GM03348 (cell line): ENCODE measurements around the gene MNX1.

Experiments
- DNase-seq: peaks from one replicate; pipeline ENCODE4 v3.0.0; 2012; ENCODE audit warnings: low spot score

The MNX1 gene

DNA sequence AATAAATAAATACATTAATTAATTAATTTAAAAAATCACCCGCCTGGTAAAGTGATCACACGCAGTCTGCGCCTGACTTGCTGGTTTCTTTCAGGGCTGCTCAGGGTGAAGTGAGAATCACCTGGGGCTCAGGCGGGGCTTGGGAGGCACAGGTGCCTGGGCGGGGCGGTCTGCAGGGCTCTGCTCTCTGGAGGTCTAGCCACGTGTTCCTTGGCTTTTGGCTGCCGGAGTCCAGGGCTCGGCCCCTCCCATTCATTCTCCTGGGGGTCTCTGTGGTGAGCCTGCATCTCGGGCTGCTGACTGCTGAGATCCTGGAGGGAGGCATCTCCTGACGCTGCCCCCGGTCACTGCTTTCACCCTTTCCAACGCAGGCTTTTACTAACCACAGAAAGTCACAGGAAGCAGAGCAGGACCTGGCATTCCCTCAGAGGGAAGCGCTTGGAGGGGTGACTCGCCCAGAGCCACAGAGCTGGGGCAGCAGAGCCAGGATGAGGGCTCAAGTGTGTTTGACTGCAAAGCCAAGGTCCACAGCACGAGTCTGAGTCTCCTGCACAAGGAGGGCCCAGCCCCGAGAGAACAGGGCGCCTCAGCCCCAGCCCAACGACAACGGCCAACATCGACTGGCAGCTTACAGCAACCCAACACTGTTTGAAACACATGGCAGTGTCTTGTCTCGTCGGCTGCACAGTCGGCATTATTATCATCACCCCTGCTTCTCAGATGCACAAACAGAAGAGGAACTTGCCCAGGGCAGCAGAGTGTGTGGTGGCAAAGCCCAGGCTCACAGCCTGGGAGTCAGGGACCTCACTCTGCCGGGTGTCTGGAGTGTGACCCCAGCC, 22.4 kb upstream of the MNX1 start:
- DNase-seq, result no peak

DNA sequence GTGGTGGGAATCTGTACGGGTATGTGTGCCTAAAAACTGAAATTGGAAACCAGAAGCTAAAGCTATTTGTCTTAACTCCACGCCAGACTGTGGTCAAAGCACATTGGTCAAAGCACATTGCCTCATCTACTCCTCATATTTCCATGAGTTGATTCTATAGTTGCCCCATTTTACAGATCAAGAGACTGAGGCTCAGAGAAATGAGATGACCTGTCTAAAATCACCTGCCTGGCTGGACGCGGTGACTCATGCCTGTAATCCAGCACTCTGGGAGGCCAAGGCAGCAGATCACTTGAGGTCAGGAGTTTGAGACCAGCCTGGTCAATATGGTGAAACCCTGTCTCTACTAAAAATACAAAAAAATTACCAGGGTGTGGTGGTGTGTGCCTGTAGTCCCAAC, 21.7 kb upstream of the MNX1 start:
- no peak for DNase-seq

DNA sequence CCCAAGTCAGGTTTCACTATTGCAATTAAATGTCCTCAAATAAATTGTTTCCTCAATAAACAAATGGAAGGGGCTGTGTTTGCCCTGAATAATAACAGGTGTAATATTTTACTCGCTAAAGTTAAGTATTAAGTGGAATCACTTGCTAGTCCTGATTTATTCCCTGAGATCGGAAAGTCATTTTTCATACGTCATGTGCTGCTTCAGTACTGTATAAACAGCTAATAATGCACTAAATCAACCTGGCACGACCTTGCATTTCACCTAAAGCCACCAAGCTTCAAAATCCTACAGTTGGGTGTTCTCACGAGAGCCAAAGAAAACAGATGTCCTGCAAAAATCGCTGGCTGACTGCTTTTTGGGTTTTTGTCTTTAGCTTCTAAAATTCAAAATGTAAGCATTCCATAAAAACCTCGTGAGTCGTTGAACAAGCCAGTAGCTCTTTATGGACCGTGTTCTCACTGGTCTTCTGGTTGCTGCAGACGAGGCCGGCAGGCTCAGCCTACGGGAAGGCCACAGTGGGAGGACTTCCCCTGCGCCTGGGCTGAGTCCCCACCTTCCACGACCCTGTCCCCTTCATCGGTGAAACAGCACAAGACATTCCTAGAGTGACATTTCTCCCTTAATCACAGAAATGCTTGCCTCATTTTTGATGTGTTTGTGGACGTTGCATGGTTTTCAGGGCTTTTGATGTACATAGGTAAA, 17.9 kb upstream of the MNX1 start:
- DNase-seq, result no peak

DNA sequence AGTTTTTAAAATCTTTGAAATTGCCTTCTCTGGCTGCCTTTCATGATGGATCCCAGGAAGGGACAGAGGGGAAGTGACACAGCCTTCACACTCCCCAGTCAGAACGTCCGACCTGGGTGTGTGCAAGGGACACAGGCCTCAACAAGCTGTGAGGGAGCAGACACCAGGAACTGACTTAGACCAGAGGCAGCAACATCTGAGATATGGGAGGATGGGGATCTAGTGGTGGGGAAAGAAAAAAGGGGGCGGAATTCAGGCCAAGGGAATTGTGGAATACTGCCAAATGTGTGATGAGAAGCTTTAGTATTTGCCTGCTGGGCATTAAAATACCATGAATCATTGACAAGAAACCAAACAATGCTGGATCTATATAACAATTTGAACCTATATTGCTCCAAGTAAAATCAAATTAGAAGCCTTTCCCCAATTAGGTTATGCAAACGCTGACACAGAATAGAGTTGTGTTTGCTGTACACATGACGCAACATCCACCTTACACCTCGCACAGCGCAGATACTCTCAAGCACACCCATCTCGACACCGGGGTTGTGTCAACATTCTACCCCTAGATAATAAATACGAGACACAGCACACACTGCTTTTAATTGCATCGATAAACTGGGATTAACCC, 17.2 kb upstream of the MNX1 start:
- no peak for DNase-seq

DNA sequence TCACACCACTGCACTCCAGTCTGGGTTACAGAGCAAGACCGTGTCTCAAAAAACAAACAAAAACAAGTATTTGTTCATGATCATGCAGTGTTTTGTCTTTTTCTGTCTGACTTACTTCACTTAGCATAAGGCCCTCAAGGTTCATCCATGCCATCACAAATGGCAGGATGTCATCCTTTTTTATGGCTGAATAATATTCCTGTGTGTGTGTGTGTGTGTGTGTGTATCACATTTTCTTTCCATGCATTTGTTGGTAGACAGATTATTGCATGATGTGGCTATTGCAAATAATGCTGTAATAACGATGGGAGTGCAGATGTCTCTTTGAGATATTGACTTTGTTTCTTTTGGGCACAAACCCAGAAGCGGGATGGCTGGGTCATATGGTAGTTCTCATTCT, 14.3 kb upstream of the MNX1 start:
- DNase-seq, result no peak

DNA sequence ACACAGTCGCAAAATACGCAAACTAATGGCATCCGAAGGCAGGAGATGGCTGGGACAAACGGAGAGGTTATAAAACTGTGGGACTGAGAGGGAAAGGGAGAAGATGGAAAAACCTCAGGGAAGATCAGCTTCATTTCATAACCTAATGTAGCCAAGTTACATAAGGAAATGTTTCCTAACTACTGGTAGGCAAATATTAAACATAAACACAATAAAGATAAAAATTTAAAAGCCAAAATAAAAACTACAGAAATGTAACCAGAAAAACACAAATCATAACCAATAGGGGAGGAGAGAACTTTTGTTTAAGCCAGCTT, 13.1 kb upstream of the MNX1 start:
- no peak for DNase-seq

DNA sequence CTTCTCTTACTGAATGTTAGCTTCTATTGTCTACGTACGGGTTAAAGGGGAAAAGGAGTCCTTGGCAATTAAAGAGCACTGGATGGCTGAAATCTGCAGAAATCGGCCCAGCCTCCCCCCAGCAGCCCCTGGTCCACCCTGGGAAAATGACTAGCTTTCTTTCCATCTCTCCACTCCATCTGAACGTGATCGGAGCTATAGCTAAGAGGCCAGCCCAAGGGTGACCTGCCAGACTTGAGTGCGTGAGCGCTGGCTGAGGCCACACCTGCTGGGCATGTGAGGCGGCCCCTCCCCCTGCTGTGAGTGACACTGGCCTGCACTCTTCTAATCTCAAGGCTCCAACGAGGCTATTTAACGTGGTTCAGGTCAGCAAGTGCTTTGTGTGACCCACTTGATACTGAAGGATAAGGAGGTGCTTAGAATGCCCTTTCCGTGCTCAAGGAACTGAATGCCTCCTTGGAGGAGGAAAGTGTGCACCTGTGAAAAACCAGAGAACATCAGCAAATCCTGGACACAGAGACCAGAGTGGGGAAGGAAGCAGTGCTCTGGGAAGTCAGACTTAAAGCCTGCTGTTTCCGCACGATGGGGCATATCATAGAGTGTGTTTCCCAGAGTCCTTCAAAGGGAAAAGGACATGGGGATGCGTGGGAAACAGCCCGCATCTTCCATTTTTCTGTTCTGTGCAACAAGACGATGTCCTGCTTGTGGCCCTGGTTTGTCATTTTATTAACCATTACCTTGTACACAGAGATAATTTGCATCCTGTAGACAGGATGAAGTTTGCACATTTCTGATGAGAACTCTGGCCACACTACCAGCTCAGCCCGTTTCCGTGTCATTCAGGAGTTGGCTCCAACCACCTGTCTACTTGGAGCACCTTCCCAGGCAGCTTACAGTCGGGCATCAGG, 12.5 kb upstream of the MNX1 start:
- no peak for DNase-seq

DNA sequence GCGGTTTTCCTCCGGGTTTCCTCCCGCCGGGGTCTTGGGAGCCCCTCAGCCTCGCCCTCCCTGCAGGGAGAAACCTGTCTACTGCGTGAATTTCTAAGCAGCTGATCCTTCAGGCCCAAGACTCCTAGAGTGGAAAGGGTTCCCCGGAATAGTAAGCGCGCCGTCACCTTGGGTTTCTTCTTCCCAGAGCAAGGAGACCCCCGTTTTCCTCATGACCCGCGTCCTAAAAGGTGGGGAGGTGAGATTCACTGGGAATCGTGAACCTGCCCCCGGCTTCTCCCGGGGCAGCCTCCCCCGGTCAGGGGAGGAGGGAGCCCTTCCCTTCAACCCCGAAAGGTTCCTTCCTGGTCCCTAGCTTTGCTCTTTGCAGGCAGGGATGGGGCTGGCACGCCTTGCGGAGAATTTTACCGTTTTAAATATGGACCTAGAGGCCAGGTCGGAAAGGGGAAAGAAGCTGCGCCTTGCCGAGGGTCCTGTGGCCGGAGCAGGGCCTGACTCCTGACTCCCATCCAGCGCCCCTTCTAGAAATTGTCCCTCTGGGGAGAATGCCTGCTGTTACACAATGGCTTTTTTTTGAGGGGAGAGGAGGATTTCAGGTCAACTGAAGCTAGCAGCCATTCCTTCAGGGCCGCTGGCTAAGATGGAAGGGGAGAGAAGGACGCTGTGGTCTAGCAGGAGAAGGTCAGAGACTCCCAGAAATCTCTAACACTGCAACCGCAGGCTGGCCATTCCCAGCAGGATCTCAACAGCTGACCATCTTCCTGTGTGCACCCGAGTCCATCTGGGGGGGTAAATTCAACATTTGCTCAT, 11.6 kb upstream of the MNX1 start:
- DNase-seq, result no peak

DNA sequence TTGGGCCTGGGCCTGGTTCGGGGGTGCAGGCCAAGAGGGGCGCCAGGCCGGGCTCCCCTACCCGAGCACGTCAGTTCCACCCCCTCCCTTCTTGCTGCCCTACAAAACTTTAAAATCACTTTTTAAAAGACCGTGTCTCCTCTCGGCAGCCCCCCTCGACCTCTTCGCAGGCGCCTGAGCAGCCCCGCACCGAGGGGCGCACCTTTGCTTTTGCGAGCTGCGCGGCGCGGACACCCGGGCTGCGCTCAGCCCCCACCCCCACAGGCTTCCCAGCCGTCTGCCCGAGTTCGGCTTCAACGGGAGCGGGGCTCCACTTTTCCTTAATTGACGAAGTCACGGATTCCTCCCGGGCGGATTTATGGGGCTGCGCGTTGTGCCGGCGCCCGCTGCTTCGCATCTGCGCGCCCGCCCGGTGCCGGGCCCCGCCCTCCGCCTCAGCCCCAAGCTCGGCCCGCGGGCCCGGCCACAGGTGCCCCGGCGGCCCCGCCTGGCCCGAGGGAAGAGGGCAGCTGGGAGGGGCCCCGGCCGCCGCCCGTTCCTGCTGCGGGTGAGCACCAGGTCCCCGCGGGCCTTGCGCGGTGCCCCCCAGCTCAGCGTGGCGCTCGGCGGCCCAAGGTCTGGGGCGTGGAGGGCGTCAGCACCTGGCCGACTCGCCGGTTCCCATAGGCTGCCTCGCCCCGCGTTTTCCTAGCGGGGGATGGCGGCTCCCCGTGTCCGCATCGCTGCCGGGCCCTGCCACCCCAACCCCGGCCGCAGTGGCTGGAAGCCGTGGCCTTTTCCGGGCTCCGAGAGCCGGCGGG, 10.8 kb upstream of the MNX1 start:
- DNase-seq, result no peak

DNA sequence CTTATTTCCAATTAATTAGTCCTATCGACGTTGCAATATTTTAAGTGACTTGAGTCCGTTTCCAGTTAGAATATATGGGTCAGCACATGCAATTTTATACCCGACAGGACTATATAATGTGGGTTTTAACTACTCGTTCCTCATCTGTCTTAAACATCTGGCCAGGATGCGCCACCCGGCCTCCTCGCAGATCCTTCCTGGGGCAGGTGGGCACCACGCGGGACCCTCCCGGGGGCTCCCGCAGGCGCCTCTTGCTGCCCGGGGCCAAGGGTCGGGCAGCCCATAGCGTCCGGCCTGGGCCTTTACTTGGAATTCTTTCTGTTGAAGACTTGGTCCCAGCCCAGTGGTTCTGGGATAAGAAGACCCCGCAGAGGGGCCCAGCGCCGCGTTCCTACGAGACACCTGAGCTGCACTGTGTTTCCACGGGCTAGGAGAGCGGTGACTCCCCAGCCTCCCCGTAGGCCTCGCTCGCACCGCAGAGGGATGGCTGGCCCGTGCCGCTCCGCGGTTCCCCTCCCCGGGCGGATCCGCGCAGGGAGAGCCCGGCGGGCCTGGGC, 10.1 kb upstream of the MNX1 start:
- no peak for DNase-seq

DNA sequence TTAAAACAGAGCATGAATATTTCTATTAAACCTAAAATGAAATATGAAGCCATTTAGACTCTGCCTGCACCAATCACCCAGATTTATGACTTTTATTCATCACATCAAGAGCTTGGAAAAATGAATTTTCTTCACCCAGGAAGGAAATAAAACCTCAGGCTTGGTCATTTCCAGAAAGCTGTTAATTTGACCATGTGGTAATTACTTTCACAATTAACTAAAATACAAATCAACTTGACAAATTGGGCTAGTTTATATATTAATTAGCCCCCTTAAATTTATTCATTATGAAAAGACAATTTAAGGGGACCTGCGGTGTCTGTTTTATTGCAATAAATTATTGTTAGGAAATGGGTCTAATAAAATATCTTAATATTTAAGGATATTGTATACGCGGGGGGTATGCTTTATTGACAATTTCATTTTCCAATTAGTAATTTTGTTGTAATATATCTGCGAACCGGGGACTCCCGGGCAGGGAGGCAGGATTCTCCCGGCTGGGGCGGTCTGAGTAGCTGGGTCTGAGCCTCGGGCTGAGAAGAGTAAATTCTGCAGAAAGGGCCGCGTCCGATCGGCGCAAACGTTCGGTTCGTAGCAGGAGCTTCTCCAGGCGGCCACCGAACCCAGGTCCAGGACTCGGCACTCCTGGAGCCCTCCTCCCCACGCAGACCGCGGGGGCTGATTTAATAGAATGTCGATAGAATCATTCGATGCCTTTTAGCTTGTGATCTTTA, 9.4 kb upstream of the MNX1 start:
- no peak for DNase-seq

DNA sequence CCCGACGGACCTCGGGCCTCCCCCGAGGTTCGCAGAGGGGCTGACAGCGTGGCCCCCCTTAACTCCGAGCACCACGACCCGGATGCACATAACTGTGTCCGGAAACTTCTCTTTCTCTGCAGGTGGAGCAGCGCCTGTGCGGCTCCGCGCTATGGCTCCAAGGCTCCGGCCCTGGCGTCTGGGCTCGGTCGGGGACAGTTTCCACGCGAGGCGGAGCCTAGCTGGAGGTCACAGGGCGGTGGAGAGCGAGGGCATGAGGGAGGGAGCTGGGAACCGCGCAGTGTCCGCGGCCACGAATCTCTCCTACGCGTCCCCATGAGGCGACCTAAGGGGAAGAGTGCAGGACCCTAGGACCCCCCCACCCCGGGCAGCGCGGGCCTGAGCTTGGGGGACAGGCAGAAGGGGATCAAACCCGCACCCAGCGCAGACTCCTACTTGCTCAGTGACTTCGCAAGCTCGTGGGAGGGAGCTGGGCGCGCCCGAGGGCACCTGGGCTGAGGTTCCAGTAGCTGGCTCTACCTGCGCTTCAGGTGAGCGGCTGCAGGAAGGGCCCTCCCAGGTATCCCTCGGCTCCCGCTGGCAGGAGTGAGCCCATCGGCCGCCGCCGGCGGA, 8.6 kb upstream of the MNX1 start:
- no peak for DNase-seq

DNA sequence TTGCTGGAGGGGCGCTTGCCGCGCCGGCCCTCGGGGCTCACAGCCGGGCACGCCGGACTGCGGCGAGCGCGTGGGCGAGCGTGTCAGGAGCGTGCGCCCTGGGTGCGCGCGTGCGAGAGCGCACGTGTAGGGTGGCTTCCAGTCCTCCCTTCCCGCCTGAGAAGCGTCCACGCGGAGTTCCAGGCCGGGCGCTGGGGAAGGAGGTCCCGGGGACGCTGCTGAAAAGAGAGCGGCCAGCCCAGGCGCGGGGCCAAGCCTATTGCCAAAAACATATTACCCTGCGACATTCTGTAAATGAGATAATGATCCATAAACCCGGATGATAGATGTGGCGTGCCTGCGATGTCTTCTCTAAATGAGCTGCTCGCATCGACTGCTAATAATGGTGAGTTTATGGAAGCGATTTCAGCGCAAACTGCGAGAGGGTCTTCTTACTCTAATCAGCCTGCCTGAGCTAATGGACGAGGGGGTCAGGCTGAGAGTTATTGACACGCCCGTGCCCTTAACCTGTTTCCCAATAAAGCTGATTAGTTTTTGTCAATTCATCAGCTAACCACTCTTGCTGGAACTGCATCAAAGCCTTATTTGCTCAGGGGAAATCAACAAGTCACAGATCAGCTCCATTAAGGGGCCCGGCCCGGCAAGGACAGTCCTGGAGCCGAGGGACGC, 8.0 kb upstream of the MNX1 start:
- no peak for DNase-seq

DNA sequence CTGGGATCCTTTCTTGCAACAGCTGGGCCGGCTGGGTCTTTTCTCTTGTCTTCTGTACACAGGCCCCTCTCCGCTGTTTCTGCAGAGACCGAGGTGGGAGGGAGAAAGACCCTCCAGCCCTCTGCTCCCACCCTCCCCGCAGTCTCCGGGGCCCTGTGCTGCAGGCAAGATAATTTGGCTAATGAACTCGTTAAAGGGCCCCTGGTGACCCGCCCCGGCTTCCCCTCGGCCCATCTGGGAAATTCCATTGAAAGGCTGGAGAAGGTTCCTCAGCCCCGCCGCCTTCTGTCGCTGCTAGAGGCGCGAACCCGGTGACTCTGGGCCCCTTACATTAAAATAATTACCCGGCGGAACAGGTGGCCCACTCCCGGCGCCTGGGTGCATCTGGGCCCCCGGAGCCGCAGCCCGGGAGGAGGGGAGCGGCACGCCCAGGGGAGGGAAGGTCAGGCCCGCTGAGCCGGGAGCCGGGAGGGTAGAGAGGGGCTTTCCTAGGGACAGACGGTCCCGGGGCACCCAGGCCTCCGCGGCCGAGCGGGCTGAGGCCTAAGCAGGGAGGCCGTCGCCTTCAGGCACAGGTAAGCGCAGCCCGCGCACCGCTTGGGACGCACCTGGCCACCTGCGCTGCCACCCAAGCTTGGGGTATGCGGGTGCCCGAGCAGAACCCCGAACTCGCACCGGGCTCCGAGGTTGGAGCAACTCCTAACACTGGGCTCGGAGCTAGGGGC, 7.3 kb upstream of the MNX1 start:
- no peak for DNase-seq

DNA sequence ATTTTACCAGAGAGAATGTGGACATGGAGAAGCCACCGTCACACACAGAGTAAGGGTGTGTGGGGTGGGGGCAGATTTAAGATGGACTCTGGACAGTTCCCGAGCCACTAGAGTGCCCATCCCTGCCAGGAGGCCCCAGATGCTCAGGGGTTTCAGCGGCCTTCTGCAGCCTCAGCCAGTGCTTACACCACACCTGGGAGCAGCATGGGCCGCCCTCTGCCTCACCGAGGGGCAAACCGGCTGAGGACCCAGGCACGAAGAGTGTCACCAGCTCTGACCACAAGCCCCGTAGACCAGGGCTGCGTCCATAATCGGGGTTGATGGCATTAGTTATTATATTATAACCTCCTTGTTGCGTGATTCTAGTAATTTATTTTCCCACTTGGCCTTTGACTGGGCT, 6.7 kb upstream of the MNX1 start:
- no peak for DNase-seq

DNA sequence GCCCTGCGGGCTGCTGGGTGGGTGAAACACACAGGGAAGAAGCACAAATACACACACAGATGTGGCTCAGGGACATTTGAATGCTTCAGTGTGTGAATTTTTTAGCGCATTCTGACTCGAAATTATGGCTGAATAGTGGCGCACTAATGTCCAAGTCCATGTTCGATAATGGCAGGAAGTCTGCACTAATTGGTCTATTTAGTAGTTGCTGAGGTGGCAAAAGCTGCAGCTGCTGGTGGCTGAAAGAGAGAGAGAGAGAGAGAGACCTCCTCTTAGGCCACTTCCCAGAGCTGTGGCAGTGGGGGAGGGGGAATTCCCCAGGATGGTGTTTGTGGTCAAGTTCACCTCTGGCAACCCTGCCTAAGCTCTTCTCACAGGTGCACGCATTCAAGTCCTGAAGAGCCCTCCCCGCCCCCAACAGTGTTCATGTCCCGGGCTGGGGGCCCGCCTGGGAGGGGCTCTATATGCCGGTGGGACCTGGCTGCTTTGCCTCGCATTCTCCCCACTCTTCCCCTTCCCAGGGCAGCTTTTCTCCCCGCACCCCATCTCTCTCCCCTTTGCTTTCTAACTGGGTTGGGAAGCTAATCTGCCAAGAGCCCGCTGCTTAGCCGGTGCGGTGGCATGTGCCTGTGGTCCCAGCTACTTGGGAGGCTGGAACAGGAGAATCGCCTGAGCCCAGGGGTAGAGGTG, 6.0 kb upstream of the MNX1 start:
- DNase-seq, result no peak

DNA sequence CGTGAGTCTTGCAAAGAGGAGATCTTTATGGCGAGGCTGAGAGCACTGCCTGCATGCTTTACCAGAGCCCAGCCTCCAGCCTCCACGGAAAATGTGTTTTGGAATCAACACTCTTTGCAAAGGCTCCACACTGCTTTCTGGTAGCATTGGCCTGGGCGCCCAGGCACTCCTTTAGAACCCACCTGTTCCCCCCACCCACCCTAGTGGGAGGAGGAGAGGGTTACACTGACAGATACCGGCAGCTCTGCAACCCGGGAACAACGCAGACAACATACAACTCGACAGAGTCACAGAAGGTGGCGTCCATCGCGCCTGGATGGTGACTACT, 5.5 kb upstream of the MNX1 start:
- DNase-seq, result no peak
